ENCODE results near the gene RTL10. TPM values are rescaled to one million over a fixed set of nuclear protein-coding genes. Genes with fewer than 3 reads are reported as not detected.

Gene RTL10
- total and polyA plus RNA-seq, 2 of the 13 experiments (the other 11 are each of a cell fraction or from before 2014, with no cell fraction given): 14.1 to 15.8 TPM

DNA sequence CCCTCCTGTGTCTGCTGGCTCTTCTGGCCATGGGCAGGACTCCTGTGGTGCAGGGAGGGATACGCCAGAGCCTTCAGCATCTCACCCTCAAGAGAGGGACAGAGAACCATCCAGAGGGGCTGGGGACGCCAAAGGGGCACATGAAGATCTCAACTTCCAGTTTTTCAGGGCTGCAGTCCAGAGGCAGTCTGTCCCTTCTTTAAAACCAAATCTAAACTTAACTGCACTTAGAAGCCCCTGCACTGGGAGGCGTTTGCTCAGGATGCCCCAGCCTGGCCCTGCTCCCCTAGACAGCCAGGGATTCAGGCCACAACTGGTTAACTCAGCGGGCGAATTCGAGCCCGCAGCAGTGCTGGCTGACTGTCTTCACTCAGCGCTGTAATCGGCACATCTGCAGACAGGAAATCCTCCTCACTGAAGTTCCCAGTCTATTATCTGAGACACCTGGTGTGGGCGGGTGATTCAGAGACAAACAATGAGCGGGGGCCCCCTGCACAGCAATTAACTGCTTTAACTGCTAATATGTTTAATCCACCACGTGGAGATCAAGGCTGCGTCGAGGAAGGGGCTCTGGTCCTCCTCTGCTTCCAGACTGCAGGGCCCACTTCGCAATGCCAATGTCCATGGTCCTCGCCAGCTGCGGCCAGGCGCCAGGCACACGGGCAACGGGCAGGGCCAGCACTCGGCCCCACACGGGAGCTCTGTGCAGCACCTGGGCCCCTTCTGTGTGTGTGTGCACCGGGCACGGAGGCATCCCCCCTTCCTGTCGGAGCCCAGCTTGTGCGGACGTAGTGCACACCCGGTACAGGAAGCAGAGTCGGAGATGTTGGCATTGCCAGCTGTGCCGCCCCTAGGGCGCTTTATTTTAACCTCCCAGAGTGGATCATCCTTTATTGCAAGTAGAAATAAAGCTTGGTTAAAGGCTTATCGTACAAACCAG, 36.9 kb upstream of the RTL10 start (continued):
- TF ChIP-seq, protein P1, sequence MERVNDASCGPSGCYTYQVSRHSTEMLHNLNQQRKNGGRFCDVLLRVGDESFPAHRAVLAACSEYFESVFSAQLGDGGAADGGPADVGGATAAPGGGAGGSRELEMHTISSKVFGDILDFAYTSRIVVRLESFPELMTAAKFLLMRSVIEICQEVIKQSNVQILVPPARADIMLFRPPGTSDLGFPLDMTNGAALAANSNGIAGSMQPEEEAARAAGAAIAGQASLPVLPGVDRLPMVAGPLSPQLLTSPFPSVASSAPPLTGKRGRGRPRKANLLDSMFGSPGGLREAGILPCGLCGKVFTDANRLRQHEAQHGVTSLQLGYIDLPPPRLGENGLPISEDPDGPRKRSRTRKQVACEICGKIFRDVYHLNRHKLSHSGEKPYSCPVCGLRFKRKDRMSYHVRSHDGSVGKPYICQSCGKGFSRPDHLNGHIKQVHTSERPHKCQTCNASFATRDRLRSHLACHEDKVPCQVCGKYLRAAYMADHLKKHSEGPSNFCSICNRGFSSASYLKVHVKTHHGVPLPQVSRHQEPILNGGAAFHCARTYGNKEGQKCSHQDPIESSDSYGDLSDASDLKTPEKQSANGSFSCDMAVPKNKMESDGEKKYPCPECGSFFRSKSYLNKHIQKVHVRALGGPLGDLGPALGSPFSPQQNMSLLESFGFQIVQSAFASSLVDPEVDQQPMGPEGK (CRISPR knock-in tag; IDR thresholded peaks at IDR 0.05): peak; percentile 61
- TF ChIP-seq MED13 (CRISPR knock-in tag; IDR thresholded peaks at IDR 0.05) (0 out of 2 replicates have a peak, but pooled peaks have one; percentile 1), IKZF4 (CRISPR knock-in tag; IDR thresholded peaks at IDR 0.05; ENCODE audit: borderline replicate concordance, low read depth, not compliant biosample characterization) (no peak), NFYC (CRISPR knock-in tag; IDR thresholded peaks at IDR 0.05) (no peak), ZNF276 (CRISPR knock-in tag; IDR thresholded peaks at IDR 0.05; ENCODE audit: low read depth) (no peak; the same call in 1 of the 2 replicates), ZNF460 (CRISPR knock-in tag; IDR thresholded peaks at IDR 0.05; ENCODE audit: borderline replicate concordance) (no peak), FOSL1 (CRISPR knock-in tag; IDR thresholded peaks at IDR 0.05; ENCODE audit: borderline replicate concordance) (peak; percentile 55; the same call in 1 of the 2 replicates), MTF2 (CRISPR knock-in tag; IDR thresholded peaks at IDR 0.05; ENCODE audit: borderline replicate concordance) (no peak), ZBTB21 (CRISPR knock-in tag; IDR thresholded peaks at IDR 0.05) (no peak), MEIS2 (CRISPR knock-in tag; IDR thresholded peaks at IDR 0.05) (no peak; the same call in 1 of the 2 replicates), FOXM1 (CRISPR knock-in tag; IDR thresholded peaks at IDR 0.05) (no peak), ZNF878 (CRISPR knock-in tag; IDR thresholded peaks at IDR 0.05) (no peak), HOXA5 (CRISPR knock-in tag; IDR thresholded peaks at IDR 0.05) (0 out of 2 replicates have a peak, but pooled peaks have one; percentile 2), U2AF1 (optimal IDR thresholded peaks at IDR 0.05; ENCODE audit: low read depth, low read length) (no peak), ZNF558 (CRISPR knock-in tag; IDR thresholded peaks at IDR 0.05; ENCODE audit: borderline replicate concordance) (no peak), IKZF1 (IDR thresholded peaks at IDR 0.05) (no peak), SOX5 (CRISPR knock-in tag; IDR thresholded peaks at IDR 0.05; ENCODE audit: borderline replicate concordance) (peak; percentile 62; the same call in 1 of the 2 replicates), KDM3A (CRISPR knock-in tag; IDR thresholded peaks at IDR 0.05; ENCODE audit: low read depth) (no peak), DMAP1 (CRISPR knock-in tag; IDR thresholded peaks at IDR 0.05) (no peak)
- TF ChIP-seq, protein P2, sequence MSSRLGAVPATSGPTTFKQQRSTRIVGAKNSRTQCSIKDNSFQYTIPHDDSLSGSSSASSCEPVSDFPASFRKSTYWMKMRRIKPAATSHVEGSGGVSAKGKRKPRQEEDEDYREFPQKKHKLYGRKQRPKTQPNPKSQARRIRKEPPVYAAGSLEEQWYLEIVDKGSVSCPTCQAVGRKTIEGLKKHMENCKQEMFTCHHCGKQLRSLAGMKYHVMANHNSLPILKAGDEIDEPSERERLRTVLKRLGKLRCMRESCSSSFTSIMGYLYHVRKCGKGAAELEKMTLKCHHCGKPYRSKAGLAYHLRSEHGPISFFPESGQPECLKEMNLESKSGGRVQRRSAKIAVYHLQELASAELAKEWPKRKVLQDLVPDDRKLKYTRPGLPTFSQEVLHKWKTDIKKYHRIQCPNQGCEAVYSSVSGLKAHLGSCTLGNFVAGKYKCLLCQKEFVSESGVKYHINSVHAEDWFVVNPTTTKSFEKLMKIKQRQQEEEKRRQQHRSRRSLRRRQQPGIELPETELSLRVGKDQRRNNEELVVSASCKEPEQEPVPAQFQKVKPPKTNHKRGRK (CRISPR knock-in tag; IDR thresholded peaks at IDR 0.05): no peak
- TF ChIP-seq, protein P3, sequence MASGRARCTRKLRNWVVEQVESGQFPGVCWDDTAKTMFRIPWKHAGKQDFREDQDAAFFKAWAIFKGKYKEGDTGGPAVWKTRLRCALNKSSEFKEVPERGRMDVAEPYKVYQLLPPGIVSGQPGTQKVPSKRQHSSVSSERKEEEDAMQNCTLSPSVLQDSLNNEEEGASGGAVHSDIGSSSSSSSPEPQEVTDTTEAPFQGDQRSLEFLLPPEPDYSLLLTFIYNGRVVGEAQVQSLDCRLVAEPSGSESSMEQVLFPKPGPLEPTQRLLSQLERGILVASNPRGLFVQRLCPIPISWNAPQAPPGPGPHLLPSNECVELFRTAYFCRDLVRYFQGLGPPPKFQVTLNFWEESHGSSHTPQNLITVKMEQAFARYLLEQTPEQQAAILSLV (CRISPR knock-in tag; IDR thresholded peaks at IDR 0.05; ENCODE audit: borderline replicate concordance): 0 out of 2 replicates have a peak, but pooled peaks have one; percentile 59
- TF ChIP-seq, protein P4, sequence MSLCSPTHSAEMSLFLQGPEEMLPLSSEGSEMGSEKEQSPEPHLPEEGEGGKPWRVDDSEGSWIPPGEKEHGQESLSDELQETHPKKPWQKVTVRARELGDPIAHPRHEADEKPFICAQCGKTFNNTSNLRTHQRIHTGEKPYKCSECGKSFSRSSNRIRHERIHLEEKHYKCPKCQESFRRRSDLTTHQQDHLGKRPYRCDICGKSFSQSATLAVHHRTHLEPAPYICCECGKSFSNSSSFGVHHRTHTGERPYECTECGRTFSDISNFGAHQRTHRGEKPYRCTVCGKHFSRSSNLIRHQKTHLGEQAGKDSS (CRISPR knock-in tag; IDR thresholded peaks at IDR 0.05; ENCODE audit: borderline replicate concordance, low read depth): no peak

All from HepG2 (cell line).